H1 (cell line): Measurements from ENCODE around the gene ALG6. TPM values are rescaled to one million over a fixed set of nuclear protein-coding genes. Genes with fewer than 3 reads are reported as not detected.

Source experiments
- CTCF ChIA-PET: fragments of 300-600 bp; sonication (Branson Sonifier 250); formaldehyde crosslinking; loops from one replicate; lab custom pipeline; 2021; ENCODE audit not compliant: partially characterized antibody; lab: Charles Lee
- POLR2A ChIA-PET: fragments of 300-600 bp; sonication (Branson Sonifier 250); formaldehyde crosslinking; loops from one replicate; lab custom pipeline; 2021; ENCODE audit warnings: inconsistent platforms; ENCODE audit not compliant: partially characterized antibody; lab: Charles Lee
- DNase-seq, 2 experiments: peaks; one replicate each; pipeline versions ENCODE4 v3.0.0 to v3.0.0-alpha.2; 2010 to 2022; ENCODE audit warnings: low spot score in 2 of 2, low read depth in 1 of 2, mixed read lengths in 1 of 2
- FAIRE-seq: peaks from 2 replicates; lab custom pipeline; 2011; peaks lifted over from hg19 to GRCh38; lab: Jason Lieb, UNC
- H2AFZ ChIP-seq: 2 replicates; pipeline ENCODE4 v1.8.1; 2012; ENCODE audit warnings: low read length, inconsistent platforms
- H2AK5ac ChIP-seq: 2 replicates; pipeline ENCODE4 v1.6.1; 2013; ENCODE audit warnings: low read depth, low read length
- H2BK120ac ChIP-seq: replicated peaks from 2 replicates; pipeline ENCODE3; 2013; ENCODE audit warnings: low read depth, low read length, inconsistent platforms
- H2BK12ac ChIP-seq: 2 replicates; pipeline ENCODE4 v1.6.1; 2013; ENCODE audit warnings: low read depth, low read length
- H2BK15ac ChIP-seq: 2 replicates; pipeline ENCODE4 v1.6.1; 2013; ENCODE audit warnings: low read length
- H2BK20ac ChIP-seq: 2 replicates; pipeline ENCODE4 v1.6.1; 2013; ENCODE audit warnings: low read length
- H2BK5ac ChIP-seq: 2 replicates; pipeline ENCODE4 v1.6.1; 2013; ENCODE audit warnings: low read depth, low read length
- H3K14ac ChIP-seq: 2 replicates; pipeline ENCODE4 v1.6.1; 2013; ENCODE audit warnings: inconsistent platforms; ENCODE audit not compliant: insufficient read length
- H3K18ac ChIP-seq: 2 replicates; pipeline ENCODE4 v1.6.1; 2013; ENCODE audit warnings: low read length; ENCODE audit errors: extremely low read depth
- H3K23ac ChIP-seq: 2 replicates; pipeline ENCODE4 v1.6.1; 2013; ENCODE audit warnings: inconsistent platforms; ENCODE audit not compliant: insufficient read length
- H3K23me2 ChIP-seq: 2 replicates; pipeline ENCODE4 v1.6.1; 2013; ENCODE audit warnings: low read depth, low read length
- H3K27ac ChIP-seq: 2 replicates; pipeline ENCODE4 v1.6.1; 2011; ENCODE audit warnings: low read depth, low read length, inconsistent platforms
- H3K27me3 ChIP-seq, 4 experiments: replicated peaks in 1 of 4; 1 replicate in 1 of 4; 2 replicates in 3 of 4; pipeline versions ENCODE4 v1.6.1 to v1.8.1; 2011 to 2013; ENCODE audit warnings: low read length in 3 of 4, mild to moderate bottlenecking in 3 of 4, inconsistent platforms in 2 of 4, mixed read lengths in 2 of 4, moderate library complexity in 1 of 4; ENCODE audit not compliant: control insufficient read depth in 3 of 4, insufficient read depth in 3 of 4; ENCODE audit errors: extremely low read depth in 1 of 4
- H3K36me3 ChIP-seq, 4 experiments: 2 replicates each; pipeline versions ENCODE4 v1.6.1 to v1.8.1; 2011 to 2013; ENCODE audit warnings: mild to moderate bottlenecking in 4 of 4, low read length in 3 of 4, moderate library complexity in 2 of 4, control low read depth in 1 of 4, inconsistent platforms in 1 of 4; ENCODE audit not compliant: insufficient read depth in 4 of 4, control insufficient read depth in 2 of 4
- H3K4ac ChIP-seq: replicated peaks from 2 replicates; pipeline ENCODE3; 2013; ENCODE audit warnings: low read length, low read depth, mixed read lengths, inconsistent platforms; ENCODE audit not compliant: insufficient read length
- H3K4me1 ChIP-seq, 4 experiments: replicated peaks in 1 of 4; 1 replicate in 1 of 4; 2 replicates in 3 of 4; pipeline versions ENCODE4 v1.6.1 to v1.8.1; 2011 to 2013; ENCODE audit warnings: low read length in 3 of 4, inconsistent platforms in 2 of 4, mixed read lengths in 1 of 4; ENCODE audit not compliant: insufficient read depth in 4 of 4, control insufficient read depth in 3 of 4
- H3K4me2 ChIP-seq, 2 experiments: 2 replicates each; pipeline versions ENCODE4 v1.6.1 to v1.8.1; 2011 to 2013; ENCODE audit warnings: low read depth in 2 of 2, low read length in 2 of 2, control low read depth in 1 of 2, inconsistent platforms in 1 of 2, mild to moderate bottlenecking in 1 of 2; ENCODE audit not compliant: insufficient read depth in 1 of 2
- H3K4me3 ChIP-seq, 4 experiments: fragments of 200-600, 300-600 bp in 1 of 4; sonication (generic), shearing (Covaris generic), sonication (Bioruptor Twin) in 1 of 4; 2 replicates each; pipeline versions ENCODE4 v1.5.1 to v1.8.1; 2011 to 2016; ENCODE audit warnings: low read length in 4 of 4, low read depth in 3 of 4, control low read depth in 2 of 4, inconsistent platforms in 2 of 4, mild to moderate bottlenecking in 2 of 4, mixed read lengths in 1 of 4, moderate library complexity in 1 of 4; ENCODE audit not compliant: insufficient read depth in 2 of 4; ENCODE audit errors: extremely low read depth in 1 of 4
- H3K56ac ChIP-seq: replicated peaks from 2 replicates; pipeline ENCODE3; 2013; ENCODE audit warnings: low read depth, mild to moderate bottlenecking, mixed read lengths, low read length, inconsistent platforms; ENCODE audit not compliant: insufficient read length
- H3K79me1 ChIP-seq: 2 replicates; pipeline ENCODE4 v1.6.1; 2013; ENCODE audit warnings: low read depth, low read length, control low read depth
- H3K79me2 ChIP-seq, 2 experiments: 2 replicates each; pipeline versions ENCODE4 v1.6.1 to v1.8.1; 2012 to 2013; ENCODE audit warnings: low read length in 2 of 2, mild to moderate bottlenecking in 2 of 2, inconsistent platforms in 1 of 2; ENCODE audit not compliant: insufficient read depth in 2 of 2, control insufficient read depth in 1 of 2
- H3K9ac ChIP-seq, 4 experiments: replicated peaks in 1 of 4; 1 replicate in 1 of 4; 2 replicates in 3 of 4; pipeline versions ENCODE4 v1.6.1 to v1.8.1; 2011 to 2013; ENCODE audit warnings: low read depth in 3 of 4, low read length in 3 of 4, control low read depth in 2 of 4, mild to moderate bottlenecking in 2 of 4, moderate library complexity in 2 of 4, inconsistent platforms in 1 of 4; ENCODE audit errors: extremely low read depth in 1 of 4
- H3K9me3 ChIP-seq, 2 experiments: 2 replicates each; pipeline versions ENCODE4 v1.6.1 to v1.8.1; 2012 to 2013; ENCODE audit warnings: mild to moderate bottlenecking in 2 of 2, moderate library complexity in 2 of 2, control low read depth in 1 of 2, inconsistent platforms in 1 of 2, low read depth in 1 of 2, low read length in 1 of 2, mixed read lengths in 1 of 2; ENCODE audit not compliant: insufficient read depth in 2 of 2
- H4K20me1 ChIP-seq, 2 experiments: replicated peaks in 1 of 2; 2 replicates each; pipeline versions ENCODE3 to v1.8.1; 2011 to 2013; ENCODE audit warnings: inconsistent platforms in 2 of 2, low read length in 2 of 2, mild to moderate bottlenecking in 1 of 2; ENCODE audit not compliant: insufficient read depth in 2 of 2, control insufficient read depth in 1 of 2
- H4K5ac ChIP-seq: 2 replicates; pipeline ENCODE4 v1.6.1; 2013; ENCODE audit warnings: low read length, low read depth, mixed read lengths, inconsistent platforms; ENCODE audit not compliant: insufficient read length
- H4K8ac ChIP-seq: 2 replicates; pipeline ENCODE4 v1.8.0; 2013; ENCODE audit warnings: mild to moderate bottlenecking, moderate library complexity, low read length, inconsistent platforms; ENCODE audit not compliant: insufficient read depth; ENCODE audit errors: extremely low read depth
- H4K91ac ChIP-seq: replicated peaks from 2 replicates; pipeline ENCODE3; 2013; ENCODE audit warnings: low read length, mixed read lengths, inconsistent platforms; ENCODE audit not compliant: insufficient read length
- ATF2 ChIP-seq: IDR thresholded peaks from 2 replicates; pipeline ENCODE4 v1.6.1; 2012; ENCODE audit warnings: low read length, inconsistent platforms
- GTF2F1 ChIP-seq: IDR thresholded peaks from 2 replicates; pipeline ENCODE4 v1.6.1; 2012; ENCODE audit warnings: low read depth, low read length, improper control_type of control experiment, borderline replicate concordance
- KDM4A ChIP-seq: IDR thresholded peaks from one replicate; pipeline ENCODE4 v1.7.1; 2012; ENCODE audit warnings: low read depth, mild to moderate bottlenecking, moderate library complexity, low read length, inconsistent platforms; ENCODE audit not compliant: severe bottlenecking
- POLR2A ChIP-seq, 2 experiments: IDR thresholded peaks; 1 replicate in 1 of 2; 2 replicates in 1 of 2; pipeline ENCODE4 v1.6.1; 2011; ENCODE audit warnings: low read depth in 2 of 2, low read length in 2 of 2, mild to moderate bottlenecking in 2 of 2; ENCODE audit errors: control extremely low read depth in 1 of 2
- POU5F1 ChIP-seq: IDR thresholded peaks from 2 replicates; pipeline ENCODE4 v1.6.1; 2011; ENCODE audit warnings: low read depth, mild to moderate bottlenecking, low read length, moderate library complexity
- RFX5 ChIP-seq: IDR thresholded peaks from 2 replicates; pipeline ENCODE4 v1.6.1; 2011; ENCODE audit warnings: low read depth, low read length, improper control_type of control experiment, borderline replicate concordance
- RXRA ChIP-seq: IDR thresholded peaks from 2 replicates; pipeline ENCODE4 v1.6.1; 2011; ENCODE audit warnings: low read depth, mild to moderate bottlenecking, low read length, moderate library complexity; ENCODE audit not compliant: insufficient read depth
- SIN3A ChIP-seq, 2 experiments: IDR thresholded peaks in 1 of 2; conservative IDR thresholded peaks in 1 of 2; 2 replicates each; pipeline ENCODE4 v1.6.1; 2011 to 2012; ENCODE audit warnings: low read length in 2 of 2, improper control_type of control experiment in 1 of 2, low read depth in 1 of 2, mild to moderate bottlenecking in 1 of 2
- SRF ChIP-seq: IDR thresholded peaks from 2 replicates; pipeline ENCODE4 v1.6.1; 2011; ENCODE audit warnings: mild to moderate bottlenecking, low read depth, low read length, moderate library complexity
- SUZ12 ChIP-seq: fragments of 200-600 bp; sonication (generic); IDR thresholded peaks from 2 replicates; pipeline ENCODE4 v1.6.1; 2012; ENCODE audit warnings: mild to moderate bottlenecking, inconsistent platforms, low read length, moderate library complexity, mixed read lengths
- TBP ChIP-seq: IDR thresholded peaks from 2 replicates; pipeline ENCODE4 v1.6.1; 2011; ENCODE audit warnings: low read depth, low read length, improper control_type of control experiment
- WGBS, 2 experiments: shearing (Covaris generic) in 1 of 2; methylation state at CpG; one replicate each; pipeline versions ENCODE4 v1.1.6 to v1.1.7; 2013 to 2015; ENCODE audit warnings: low lambda C conversion rate in 2 of 2, mixed read lengths in 2 of 2, inconsistent platforms in 1 of 2, low coverage in 1 of 2, missing lambda C conversion rate in 1 of 2; ENCODE audit not compliant: insufficient replicate concordance in 2 of 2, insufficient coverage in 1 of 2, insufficient read length in 1 of 2; ENCODE audit errors: extremely low coverage in 1 of 2, missing lambda C conversion rate in 1 of 2; 5-methylcytosine and 5-hydroxymethylcytosine counted together
- polyA plus RNA-seq, 7 experiments: library from polyadenylated mRNA; depleted of rRNA in 3 of 7; stranded (reverse) in 5 of 7; unstranded in 2 of 7; fragments of >200 nt in 5 of 7; fragments of 200-250 nt in 2 of 7; gene quantifications; 1 replicate in 5 of 7; 2 replicates in 1 of 7; 4 replicates in 1 of 7; pipeline versions ENCODE4 v1.2.1 to v1.2.3, GENCODE V29; 2011 to 2013; ENCODE audit warnings: missing spikeins in 2 of 7, mixed read lengths in 2 of 7
- total RNA-seq: library from RNA; stranded (reverse); fragmentation: NEBNext Ultra II Directional; extraction: Animal tissue kit (Norgen Biotek cat#: 25700); gene quantifications from 2 replicates; pipeline ENCODE4 v1.2.1, GENCODE V29; 2021
- TF ChIP-seq, protein P1 (sequence below): IDR thresholded peaks from 2 replicates; pipeline ENCODE4 v1.6.1; 2012; ENCODE audit warnings: inconsistent platforms

The ALG6 gene
- total and polyA plus RNA-seq, 2 of the 8 experiments (the other 6 are each of a cell fraction or from before 2014, with no cell fraction given): 17.8 to 26.8 TPM

GRCh38 chr1:63379583-63379982 is 12.2 kb downstream of the ALG6 start:
- H2BK5ac ChIP-seq: no peak overlapping the region
- no peak overlapping the region for H3K4ac ChIP-seq
- H3K56ac ChIP-seq: no peak overlapping the region
- H2AK5ac ChIP-seq: no peak overlapping the region
- no peak overlapping the region for H3K18ac ChIP-seq
- no peaks in the 10 kb centered on the region for H3K9me3 ChIP-seq
- CTCF ChIA-PET: interaction anchor here (0.6 kb wide), 1 partner anchor 450 kb away, joined by 3 read pairs; no protein-coding TSS in a partner anchor
- H3K79me2 ChIP-seq: no peaks in the 10 kb centered on the region
- POLR2A ChIA-PET: no interaction called here
- H3K4me3 ChIP-seq: no peak overlapping the region
- H3K4me1 ChIP-seq: no peaks in the 10 kb centered on the region
- no peak overlapping the region for H4K8ac ChIP-seq
- no peak overlapping the region for H2BK15ac ChIP-seq
- H2BK12ac ChIP-seq: no peak overlapping the region
- H3K9ac ChIP-seq: no peak overlapping the region
- 95% methylated on average over 2 of the region's 2 CpGs; no CpG with 5 or more reads in 1 of the 2 experiments for WGBS, 2 experiments
- H4K20me1 ChIP-seq: no peaks in the 10 kb centered on the region
- no peak for DNase-seq
- no peak overlapping the region for H4K5ac ChIP-seq
- H2BK20ac ChIP-seq: no peak overlapping the region
- H2AFZ ChIP-seq: no peak overlapping the region
- no peaks in the 10 kb centered on the region for H3K23me2 ChIP-seq
- no peak overlapping the region for H2BK120ac ChIP-seq
- H3K27ac ChIP-seq: no peak overlapping the region
- H3K79me1 ChIP-seq: 0 out of 2 replicates have a peak, but pooled peaks cover 2% of the 10 kb centered on the region
- no peak overlapping the region for H3K4me2 ChIP-seq
- H3K14ac ChIP-seq: no peak overlapping the region
- no peak for FAIRE-seq
- peaks cover 0 to 8% (median 0%) of the 10 kb centered on the region in 4 experiments; a peak in 3 of 8 replicates for H3K36me3 ChIP-seq
- no peak overlapping the region for H3K23ac ChIP-seq
- no peaks in the 10 kb centered on the region for H3K27me3 ChIP-seq
- H4K91ac ChIP-seq: no peak overlapping the region
- TF ChIP-seq GTF2F1 (no peak), RXRA (no peak), POLR2A (IDR thresholded peaks at IDR 0.05; ENCODE audit: control extremely low read depth in 1 of 2, low read depth in 2 of 2, low read length in 2 of 2) (no peak), SIN3A (conservative IDR thresholded peaks at IDR 0.05 in 1 of 2, IDR thresholded peaks at IDR 0.05 in 1 of 2; ENCODE audit: low read depth in 1 of 2, low read length in 2 of 2) (no peak), ATF2 (no peak), SRF (no peak), TBP (no peak), SUZ12 (no peak), KDM4A (no peak), POU5F1 (no peak), RFX5 (no peak)
- TF ChIP-seq, protein P1, sequence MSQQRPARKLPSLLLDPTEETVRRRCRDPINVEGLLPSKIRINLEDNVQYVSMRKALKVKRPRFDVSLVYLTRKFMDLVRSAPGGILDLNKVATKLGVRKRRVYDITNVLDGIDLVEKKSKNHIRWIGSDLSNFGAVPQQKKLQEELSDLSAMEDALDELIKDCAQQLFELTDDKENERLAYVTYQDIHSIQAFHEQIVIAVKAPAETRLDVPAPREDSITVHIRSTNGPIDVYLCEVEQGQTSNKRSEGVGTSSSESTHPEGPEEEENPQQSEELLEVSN: no peak
